ENCODE data around the gene MVK.

DNA sequence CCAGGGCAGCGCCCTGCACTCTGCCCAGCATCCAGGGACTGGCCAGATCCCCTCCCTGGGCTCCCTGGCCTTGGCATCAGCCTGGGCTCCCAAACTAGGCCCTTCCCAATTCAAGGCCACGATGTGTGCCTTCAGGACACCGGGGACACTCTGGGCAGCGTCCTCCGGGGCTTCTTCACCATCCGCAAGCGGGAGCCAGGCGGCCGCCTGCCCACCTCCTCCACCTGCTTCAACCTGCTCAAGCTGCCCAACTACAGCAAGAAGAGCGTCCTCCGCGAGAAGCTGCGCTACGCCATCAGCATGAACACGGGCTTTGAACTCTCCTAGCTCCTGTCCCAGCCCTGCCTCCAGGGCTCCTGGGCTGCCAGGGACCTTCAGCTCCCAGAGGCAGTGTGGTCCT is 39.1 kb upstream of the MVK start:
- TF ChIP-seq, protein P1, sequence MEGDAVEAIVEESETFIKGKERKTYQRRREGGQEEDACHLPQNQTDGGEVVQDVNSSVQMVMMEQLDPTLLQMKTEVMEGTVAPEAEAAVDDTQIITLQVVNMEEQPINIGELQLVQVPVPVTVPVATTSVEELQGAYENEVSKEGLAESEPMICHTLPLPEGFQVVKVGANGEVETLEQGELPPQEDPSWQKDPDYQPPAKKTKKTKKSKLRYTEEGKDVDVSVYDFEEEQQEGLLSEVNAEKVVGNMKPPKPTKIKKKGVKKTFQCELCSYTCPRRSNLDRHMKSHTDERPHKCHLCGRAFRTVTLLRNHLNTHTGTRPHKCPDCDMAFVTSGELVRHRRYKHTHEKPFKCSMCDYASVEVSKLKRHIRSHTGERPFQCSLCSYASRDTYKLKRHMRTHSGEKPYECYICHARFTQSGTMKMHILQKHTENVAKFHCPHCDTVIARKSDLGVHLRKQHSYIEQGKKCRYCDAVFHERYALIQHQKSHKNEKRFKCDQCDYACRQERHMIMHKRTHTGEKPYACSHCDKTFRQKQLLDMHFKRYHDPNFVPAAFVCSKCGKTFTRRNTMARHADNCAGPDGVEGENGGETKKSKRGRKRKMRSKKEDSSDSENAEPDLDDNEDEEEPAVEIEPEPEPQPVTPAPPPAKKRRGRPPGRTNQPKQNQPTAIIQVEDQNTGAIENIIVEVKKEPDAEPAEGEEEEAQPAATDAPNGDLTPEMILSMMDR (IDR thresholded peaks at IDR 0.05) = no peak
- TF ChIP-seq POLR2A (IDR thresholded peaks at IDR 0.05) = no peak
